Cortex of kidney (tissue), 1 donor: Measurements from ENCODE around the gene ZMAT5.

ENCODE experiments used
- DNase-seq: peaks from one replicate; lab custom pipeline; 2025; lab: John Stamatoyannopoulos, UW

ZMAT5 gene

DNA sequence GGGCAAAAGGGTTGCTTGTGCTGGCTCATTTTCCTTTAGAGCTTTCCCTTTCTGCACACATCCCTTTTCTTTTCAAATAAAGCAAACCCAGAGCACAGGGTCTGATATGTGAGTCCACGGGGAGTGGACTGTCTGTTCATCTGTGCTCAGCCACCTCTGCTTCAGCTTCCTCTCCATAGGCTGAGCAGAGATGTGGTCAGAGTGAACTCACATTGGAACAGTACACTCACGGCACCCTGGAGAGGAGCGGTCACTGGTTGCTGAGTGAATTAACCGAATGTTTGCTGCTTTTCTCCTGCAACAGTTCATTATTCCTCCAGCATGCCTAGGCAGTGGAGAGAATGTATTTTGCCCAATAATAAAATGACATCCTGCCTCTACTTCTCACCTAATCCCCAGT lies 83.3 kb downstream of the ZMAT5 start:
- DNase-seq, result no peak
